HEK293T (cell line): ENCODE data around the gene IGIP.
"Not testable (repeated sequence)": the region's sequence is repeated elsewhere in the genome, so short reads cannot be mapped to it uniquely, and the experiment has no call there.

Experiments used
- CTCF ChIA-PET: fragments of 350-600 bp; formaldehyde crosslinking; extraction: SDS; loops from one replicate; lab custom pipeline; 2021; ENCODE audit warnings: antibody characterized with exemption, inconsistent platforms; lab: Yijun Ruan, JAX
- POLR2A ChIA-PET: fragments of 350-600 bp; formaldehyde crosslinking; extraction: SDS; loops from one replicate; lab custom pipeline; 2020; ENCODE audit warnings: antibody characterized with exemption, inconsistent platforms; lab: Yijun Ruan, JAX
- DNase-seq: peaks from one replicate; pipeline ENCODE4 v3.0.0; 2012; ENCODE audit warnings: mixed read lengths; ENCODE audit errors: extremely low spot score
- ARNT ChIP-seq: fragments of 450-650 bp; IDR thresholded peaks from 2 replicates; pipeline ENCODE4 v1.6.1; 2017; ENCODE audit warnings: mild to moderate bottlenecking
- BHLHE40 ChIP-seq: fragments of 450-650 bp; IDR thresholded peaks from 2 replicates; pipeline ENCODE4 v1.6.1; 2016; ENCODE audit warnings: mild to moderate bottlenecking, moderate library complexity, borderline replicate concordance
- CTBP1 ChIP-seq: fragments of 450-650 bp; IDR thresholded peaks from 2 replicates; pipeline ENCODE4 v1.6.1; 2016; ENCODE audit warnings: borderline replicate concordance
- ELF4 ChIP-seq: fragments of 450-650 bp; IDR thresholded peaks from 2 replicates; pipeline ENCODE4 v1.6.1; 2017; ENCODE audit warnings: antibody characterized with exemption
- FOXA1 ChIP-seq: fragments of 450-650 bp; IDR thresholded peaks from 2 replicates; pipeline ENCODE4 v1.6.1; 2016; ENCODE audit warnings: mild to moderate bottlenecking
- FOXM1 ChIP-seq: fragments of 450-650 bp; IDR thresholded peaks from 2 replicates; pipeline ENCODE4 v1.6.1; 2017; ENCODE audit warnings: mild to moderate bottlenecking, borderline replicate concordance
- HDGF ChIP-seq: fragments of 450-650 bp; IDR thresholded peaks from 2 replicates; pipeline ENCODE4 v1.6.1; 2017; ENCODE audit warnings: antibody characterized with exemption, borderline replicate concordance
- L3MBTL2 ChIP-seq: fragments of 450-650 bp; conservative IDR thresholded peaks from 2 replicates; pipeline ENCODE4 v1.6.1; 2016; ENCODE audit warnings: mild to moderate bottlenecking
- LEF1 ChIP-seq: fragments of 450-650 bp; IDR thresholded peaks from 2 replicates; pipeline ENCODE4 v1.6.1; 2017; ENCODE audit warnings: mild to moderate bottlenecking, borderline replicate concordance
- NFRKB ChIP-seq: fragments of 450-650 bp; IDR thresholded peaks from 2 replicates; pipeline ENCODE4 v1.6.1; 2016; ENCODE audit warnings: mild to moderate bottlenecking, moderate library complexity
- PKNOX1 ChIP-seq: fragments of 450-650 bp; IDR thresholded peaks from 2 replicates; pipeline ENCODE4 v1.6.1; 2016
- SP1 ChIP-seq: fragments of 450-650 bp; IDR thresholded peaks from 2 replicates; pipeline ENCODE4 v1.6.1; 2017
- SUZ12 ChIP-seq: fragments of 450-650 bp; IDR thresholded peaks from 2 replicates; pipeline ENCODE4 v1.6.1; 2016; ENCODE audit warnings: mild to moderate bottlenecking
- ZNF384 ChIP-seq: fragments of 450-650 bp; IDR thresholded peaks from 2 replicates; pipeline ENCODE4 v1.6.1; 2016

Gene IGIP

GRCh38 chr5:140152022-140152999 is 26.6 kb downstream of the IGIP start:
- CTCF ChIA-PET, result interaction anchor here (0.6 to 1.9 kb wide), 3 partner anchors 34 to 394 kb away, joined by 3 to 6 read pairs (median 4); no protein-coding TSS in a partner anchor
- POLR2A ChIA-PET, result interaction anchor here (0.6 to 1.8 kb wide), 2 partner anchors 45 to 538 kb away, joined by 3 to 6 read pairs; no protein-coding TSS in a partner anchor
- no peak for DNase-seq
- TF ChIP-seq FOXM1, result no peak
- no peak for TF ChIP-seq NFRKB
- no peak for TF ChIP-seq BHLHE40
- TF ChIP-seq FOXA1, result no peak
- no peak for TF ChIP-seq HDGF
- no peak for TF ChIP-seq PKNOX1
- no peak for TF ChIP-seq CTBP1
- no peak for TF ChIP-seq ZNF384
- no peak for TF ChIP-seq ARNT
- no peak for TF ChIP-seq LEF1

- TF ChIP-seq NFRKB (no peak), BHLHE40 (no peak), L3MBTL2 (no peak), PKNOX1 (no peak), CTBP1 (no peak), ZNF384 (no peak), ARNT (no peak), ELF4 (no peak), FOXA1 (no peak), HDGF (no peak), FOXM1 (no peak), LEF1 (no peak)
- ChIA-PET POLR2A (interaction anchor here (1.5 kb wide), 1 partner anchor 46 kb away, joined by 5 read pairs; no protein-coding TSS in a partner anchor), CTCF (interaction anchor here (1.9 to 2.7 kb wide), 2 partner anchors 9 to 35 kb away, joined by 6 to 15 read pairs; no protein-coding TSS in a partner anchor)
- no peak for DNase-seq
Observed at GRCh38 chr5:140153255-140153654, 27.5 kb downstream of the IGIP start.

GRCh38 chr5:140153905-140154304 is 28.2 kb downstream of the IGIP start:
- TF ChIP-seq LEF1 (no peak), NFRKB (no peak), SUZ12 (no peak), FOXA1 (no peak), SP1 (no peak)
- POLR2A ChIA-PET, result interaction anchor here (1.5 kb wide), 1 partner anchor 46 kb away, joined by 5 read pairs; no protein-coding TSS in a partner anchor
- DNase-seq, result no peak

GRCh38 chr5:140154710-140155381 is 29.1 kb downstream of the IGIP start:
- POLR2A ChIA-PET, result interaction anchor here (1.4 to 1.5 kb wide), 2 partner anchors 42 to 47 kb away, joined by 4 to 5 read pairs; no protein-coding TSS in a partner anchor
- DNase-seq, result not testable (repeated sequence)
- CTCF ChIA-PET, result interaction anchor here (0.7 to 4.4 kb wide), 3 partner anchors 10 to 101 kb away, joined by 3 to 29 read pairs (median 15); no protein-coding TSS in a partner anchor

More at GRCh38 chr5:140153905-140154304, 28.2 kb downstream of the IGIP start:
- CTCF ChIA-PET, result interaction anchor here (2.7 to 4.4 kb wide), 2 partner anchors 9 to 79 kb away, joined by 15 to 29 read pairs; no protein-coding TSS in a partner anchor

- ChIA-PET CTCF (interaction anchor here (0.6 to 4.4 kb wide), 6 partner anchors 9 to 188 kb away, joined by 3 to 29 read pairs (median 3); no protein-coding TSS in a partner anchor), POLR2A (interaction anchor here (1.4 kb wide), 1 partner anchor 48 kb away, joined by 3 read pairs; no protein-coding TSS in a partner anchor)
- peak; percentile 57 for TF ChIP-seq PKNOX1
- no peak for TF ChIP-seq ELF4
- peak; percentile 92 for DNase-seq
Observed at GRCh38 chr5:140157032-140157781, 31.5 kb downstream of the IGIP start.
